GM12892 (cell line): ENCODE results near the gene SHB.

Experiments used
- POLR2A ChIP-seq: IDR thresholded peaks from 2 replicates; pipeline ENCODE4 v1.6.1; 2011; ENCODE audit warnings: low read depth, low read length, control low read depth
- POLR2AphosphoS5 ChIP-seq: IDR thresholded peaks from 2 replicates; pipeline ENCODE4 v1.6.1; 2011; ENCODE audit warnings: low read depth, low read length, control low read depth

- TF ChIP-seq POLR2A: no peak
- no peak for TF ChIP-seq POLR2AphosphoS5
Measured at GRCh38 chr9:37992924-37993349, 76.1 kb downstream of the SHB start.
